Dermis microvascular lymphatic vessel endothelial cell (primary cell): Measurements from ENCODE around the gene OBSCN. TPM values are rescaled to one million over a fixed set of nuclear protein-coding genes. Genes with fewer than 3 reads are reported as not detected.
"Not testable (repeated sequence)": the region's sequence is repeated elsewhere in the genome, so short reads cannot be mapped to it uniquely, and the experiment has no call there.

ENCODE experiments used
- DNase-seq, 2 donors: peaks; one replicate each; pipeline versions ENCODE4 v3.0.0 to v3.0.0-alpha.2; 2010; ENCODE audit warnings: low read depth in 2 of 2
- total RNA-seq: library from RNA; depleted of rRNA; stranded (reverse); fragments of >200 nt; gene quantifications from 2 replicates; pipeline ENCODE4 v1.2.1, GENCODE V29; 2014

The OBSCN gene
- total RNA-seq, 1 donor from 2014 or later: 2.3 TPM

GRCh38 chr1:228171221-228171891 lies 36.5 kb upstream of the OBSCN start:
- no peak for DNase-seq

GRCh38 chr1:228172591-228173527 lies 35.0 kb upstream of the OBSCN start:
- no peak for DNase-seq

DNA sequence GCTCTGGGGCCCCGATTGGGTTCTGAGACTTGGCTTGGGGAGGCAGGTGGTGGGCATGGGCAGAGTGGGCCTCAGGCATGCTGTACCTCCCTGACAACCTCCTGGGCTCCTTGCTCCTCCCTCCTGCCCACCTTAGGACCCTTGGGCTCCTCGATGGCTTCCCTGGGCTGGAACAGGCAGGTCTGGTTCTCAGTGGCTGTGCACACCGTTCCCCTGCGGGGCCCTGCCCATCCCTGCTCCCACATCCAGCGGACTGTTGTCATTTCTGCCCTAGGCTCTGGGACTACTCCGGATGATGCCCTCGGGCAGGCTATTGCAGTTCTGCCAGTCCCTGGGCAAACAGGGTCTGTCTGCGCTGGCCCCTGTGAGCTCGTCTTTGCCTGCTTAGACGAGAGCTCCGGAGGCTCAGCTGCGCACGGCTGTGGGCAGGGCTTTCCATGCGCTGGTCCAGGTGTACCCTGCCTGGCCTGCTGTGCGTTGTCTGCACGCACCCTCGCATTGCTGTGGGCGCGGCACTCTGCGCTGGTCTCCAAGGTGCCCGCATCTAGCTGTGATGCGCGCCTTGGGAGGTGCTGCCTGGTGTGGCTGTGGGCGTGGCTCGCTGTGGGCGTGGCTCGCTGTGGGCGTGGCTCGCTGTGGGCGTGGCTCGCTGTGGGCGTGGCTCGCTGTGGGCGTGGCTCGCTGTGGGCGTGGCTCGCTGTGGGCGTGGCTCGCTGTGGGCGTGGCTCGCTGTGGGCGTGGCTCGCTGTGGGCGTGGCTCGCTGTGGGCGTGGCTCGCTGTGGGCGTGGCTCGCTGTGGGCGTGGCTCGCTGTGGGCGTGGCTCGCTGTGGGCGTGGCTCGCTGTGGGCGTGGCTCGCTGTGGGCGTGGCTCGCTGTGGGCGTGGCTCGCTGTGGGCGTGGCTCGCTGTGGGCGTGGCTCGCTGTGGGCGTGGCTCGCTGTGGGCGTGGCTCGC lies 34.0 kb upstream of the OBSCN start:
- DNase-seq: not testable (repeated sequence)

DNA sequence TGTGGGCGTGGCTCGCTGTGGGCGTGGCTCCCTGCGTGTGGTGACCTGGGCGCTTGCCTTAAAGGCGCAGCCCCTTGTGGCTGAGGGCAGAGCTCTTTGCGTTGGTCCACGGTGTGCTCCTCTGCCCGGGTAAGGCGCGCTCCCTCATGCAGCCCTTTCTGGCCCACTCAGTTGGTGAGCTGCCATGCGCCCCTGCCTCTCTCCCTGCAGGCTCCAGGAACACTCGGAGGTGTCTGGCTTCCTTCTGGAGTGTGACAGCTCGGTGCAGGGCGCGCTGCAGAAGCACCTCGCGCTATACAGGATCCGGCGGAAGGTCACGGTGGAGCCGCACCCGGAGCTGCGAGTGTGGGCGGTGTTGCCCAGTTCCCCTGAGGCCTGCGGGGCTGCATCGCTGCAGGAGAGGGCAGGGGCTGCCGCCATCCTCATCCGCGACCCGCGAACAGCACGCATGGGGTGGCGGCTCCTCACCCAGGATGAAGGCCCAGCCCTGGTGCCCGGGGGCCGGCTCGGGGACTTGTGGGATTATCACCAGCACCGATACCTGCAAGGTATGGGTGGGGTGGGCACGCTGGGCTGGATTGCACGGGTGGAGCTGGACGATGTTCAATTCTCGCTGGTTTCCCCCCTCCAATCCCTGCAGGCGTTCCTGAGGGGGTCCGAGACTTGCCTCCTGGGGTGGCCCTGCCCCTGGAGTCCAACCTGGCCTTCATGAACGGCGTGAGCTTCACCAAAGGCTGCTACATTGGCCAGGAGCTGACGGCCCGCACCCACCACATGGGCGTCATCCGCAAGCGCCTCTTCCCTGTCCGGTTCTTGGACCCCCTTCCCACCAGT lies 33.1 kb upstream of the OBSCN start:
- no peak for DNase-seq

DNA sequence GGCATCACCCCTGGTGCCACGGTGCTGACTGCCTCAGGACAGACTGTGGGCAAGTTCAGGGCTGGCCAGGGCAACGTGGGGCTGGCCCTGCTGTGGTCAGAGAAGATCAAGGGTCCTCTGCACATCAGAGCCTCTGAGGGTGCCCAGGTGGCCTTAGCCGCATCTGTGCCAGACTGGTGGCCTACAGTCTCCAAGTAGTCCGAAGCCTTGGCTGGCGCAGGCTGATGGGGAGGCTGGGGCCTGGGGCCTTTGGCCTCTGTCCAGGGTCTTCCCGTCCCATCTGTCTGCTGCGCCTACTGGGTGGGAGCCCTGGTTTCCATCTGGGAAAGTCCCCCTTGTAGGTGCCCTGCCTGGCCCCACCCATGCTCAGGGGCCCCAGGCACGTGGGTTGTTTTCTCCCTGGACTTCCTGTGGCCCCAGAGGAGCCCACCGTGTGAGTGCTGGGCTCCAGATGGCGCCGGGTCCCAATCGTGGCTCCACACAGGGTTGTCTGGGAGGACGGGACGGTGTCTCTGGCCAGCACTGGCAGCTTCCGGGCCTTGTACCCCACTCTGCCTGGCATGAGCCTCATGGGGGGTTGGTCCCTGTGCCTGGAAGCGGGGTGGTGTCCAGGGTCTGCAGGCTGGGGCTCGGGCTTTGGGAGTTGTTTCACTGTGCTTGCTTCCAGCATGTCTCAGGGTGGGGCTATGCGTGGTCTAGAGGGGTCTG lies 32.4 kb upstream of the OBSCN start:
- DNase-seq: no peak

GRCh38 chr1:228176024-228176395 lies 31.8 kb upstream of the OBSCN start:
- DNase-seq: no peak

- no peak for DNase-seq
Measured at GRCh38 chr1:228176461-228177182, 31.2 kb upstream of the OBSCN start.

DNA sequence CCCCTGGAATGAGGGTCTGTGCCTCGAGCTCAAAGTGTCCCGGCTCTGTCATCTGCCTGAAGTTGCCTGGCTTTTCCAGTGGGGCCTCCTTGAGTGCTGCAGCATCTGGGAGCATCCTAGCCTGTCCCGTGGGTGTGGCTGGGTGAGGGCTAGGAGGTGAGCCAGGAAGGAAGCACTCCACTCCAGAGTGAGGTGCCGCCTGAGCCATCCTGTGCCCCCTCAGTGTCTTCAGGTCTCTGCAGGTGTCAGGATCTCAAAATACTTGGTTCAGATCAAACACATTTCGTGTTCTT lies 30.7 kb upstream of the OBSCN start:
- DNase-seq: no peak

- no peak for DNase-seq
Measured at GRCh38 chr1:228177721-228178710, 29.8 kb upstream of the OBSCN start.

- no peak for DNase-seq
Measured at GRCh38 chr1:228178737-228179684, 28.8 kb upstream of the OBSCN start.

DNA sequence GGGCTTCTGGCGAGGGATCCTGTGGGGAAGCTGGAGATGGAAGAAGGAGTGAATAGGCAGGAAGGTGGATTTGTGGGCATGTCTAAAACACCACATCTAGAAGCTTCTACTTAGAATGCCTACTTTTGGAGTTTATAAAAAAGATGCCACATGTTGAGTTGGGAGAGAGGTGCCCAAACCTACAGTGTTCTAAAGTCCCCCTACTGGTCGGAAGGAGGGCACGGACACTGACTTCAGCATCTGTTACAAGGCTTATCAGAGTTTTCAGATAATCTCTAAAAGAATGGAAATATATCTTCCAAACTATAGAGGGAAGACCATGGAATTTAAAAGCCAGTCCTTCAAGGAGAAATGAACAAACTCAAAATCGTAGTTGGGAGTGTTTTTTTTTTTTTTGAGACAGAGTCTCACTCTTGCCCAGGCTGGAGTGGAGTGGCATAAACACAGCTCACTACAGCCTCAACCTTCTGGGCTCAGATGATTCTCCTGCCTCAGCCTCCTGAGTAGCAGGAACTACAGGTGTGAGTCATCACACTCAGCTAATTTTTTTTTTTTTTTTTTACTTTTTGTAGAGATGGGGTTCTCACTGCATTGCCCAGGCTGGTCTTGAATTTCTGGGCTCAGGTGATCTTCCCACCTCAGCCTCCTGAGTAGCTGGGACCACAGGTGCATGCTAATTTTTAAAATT lies 27.4 kb upstream of the OBSCN start:
- no peak for DNase-seq

GRCh38 chr1:228180959-228181644 lies 26.7 kb upstream of the OBSCN start:
- no peak for DNase-seq

GRCh38 chr1:228181645-228182034 lies 26.2 kb upstream of the OBSCN start:
- DNase-seq: no peak

- DNase-seq: no peak
Measured at GRCh38 chr1:228182296-228183030, 25.4 kb upstream of the OBSCN start.

- no peak for DNase-seq
Measured at GRCh38 chr1:228184152-228184551, 23.7 kb upstream of the OBSCN start.

DNA sequence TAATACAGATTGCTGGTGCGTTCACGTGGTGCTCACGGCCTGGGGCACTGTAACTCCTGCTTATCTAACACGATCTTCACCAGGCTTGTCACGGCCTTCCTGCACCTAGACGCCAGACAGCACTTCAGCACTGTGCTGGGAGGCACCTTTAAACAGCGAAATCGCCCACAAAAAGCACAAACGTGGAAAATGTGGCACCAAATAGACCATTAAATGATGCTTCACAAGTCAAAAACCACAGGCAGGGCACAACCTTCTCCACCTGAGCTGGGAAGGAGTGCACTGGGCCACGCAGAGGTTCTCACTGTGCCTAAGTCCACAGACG lies 22.2 kb upstream of the OBSCN start:
- DNase-seq: no peak
